Measurements from ENCODE around the gene PCDHGB6.
A peak's percentile ranks its signal among the peaks of the same experiment; 100 is the strongest.
"Not testable (repeated sequence)": the region's sequence is repeated elsewhere in the genome, so short reads cannot be mapped to it uniquely, and the experiment has no call there.

Gene PCDHGB6

DNA sequence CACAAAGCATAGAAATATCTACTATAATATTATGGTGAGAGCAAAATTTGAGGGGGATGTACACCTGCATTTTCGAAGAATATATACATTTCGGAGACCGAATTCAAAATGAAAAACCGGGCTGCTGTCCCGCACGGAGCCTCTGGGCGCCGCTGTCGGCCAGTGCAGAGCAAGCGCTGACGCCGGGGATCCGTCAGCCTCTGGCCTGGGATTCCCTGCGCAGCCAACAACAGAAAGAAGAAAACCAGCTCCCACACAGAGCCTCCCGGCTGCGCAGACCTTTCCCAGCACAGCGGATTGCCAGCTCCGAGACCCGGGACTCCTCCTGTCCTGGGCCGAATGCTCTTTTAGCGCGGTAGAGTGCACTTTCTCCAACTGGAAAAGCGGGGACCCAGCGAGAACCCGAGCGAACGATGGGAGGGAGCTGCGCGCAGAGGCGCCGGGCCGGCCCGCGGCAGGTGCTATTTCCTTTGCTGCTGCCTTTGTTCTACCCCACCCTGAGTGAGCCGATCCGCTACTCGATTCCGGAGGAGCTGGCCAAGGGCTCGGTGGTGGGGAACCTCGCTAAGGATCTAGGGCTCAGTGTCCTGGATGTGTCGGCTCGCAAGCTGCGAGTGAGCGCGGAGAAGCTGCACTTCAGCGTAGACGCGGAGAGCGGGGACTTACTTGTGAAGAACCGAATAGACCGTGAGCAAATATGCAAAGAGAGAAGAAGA is at the start of gene PCDHGB6:
Gene PCDHGB6 (plus strand): TSS at position 232 of the 716 bp plus-strand sequence. CDS start 182 bp downstream, at position 414.
- DNase-seq = not testable (repeated sequence)

DNA sequence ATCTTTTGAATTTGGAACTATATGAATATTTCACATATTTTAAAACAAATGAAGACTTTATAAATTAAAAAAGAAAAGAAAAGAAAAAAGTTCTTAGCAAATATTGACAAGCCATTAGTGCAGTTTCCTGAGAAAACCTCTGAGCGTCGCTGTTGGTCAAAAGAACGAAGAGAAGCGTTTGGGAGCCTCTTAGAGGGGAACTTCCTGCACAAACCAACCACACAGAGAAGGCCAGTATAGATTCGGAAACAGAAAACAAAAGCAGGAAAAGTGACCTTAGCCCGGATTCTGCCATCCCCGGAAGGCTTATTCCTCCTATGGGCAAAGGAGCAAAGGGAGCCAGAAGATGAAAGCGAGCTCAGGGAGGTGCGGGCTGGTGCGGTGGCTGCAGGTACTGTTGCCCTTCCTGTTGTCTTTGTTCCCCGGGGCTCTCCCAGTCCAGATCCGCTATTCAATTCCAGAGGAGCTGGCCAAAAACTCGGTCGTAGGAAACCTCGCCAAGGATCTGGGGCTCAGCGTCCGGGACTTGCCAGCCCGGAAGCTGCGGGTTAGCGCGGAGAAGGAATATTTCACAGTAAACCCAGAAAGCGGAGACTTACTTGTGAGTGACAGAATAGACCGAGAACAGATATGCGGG is 47.9 kb upstream of the PCDHGB6 start, which contains the start of gene PCDHGB2:
Gene PCDHGB2 (plus strand): TSS at position 205 of the 637 bp plus-strand sequence. CDS start 142 bp downstream, at position 347.
- peak; percentile 51 for DNase-seq

- no peak for DNase-seq
Observed at GRCh38 chr5:141360685-141361084, 47.1 kb upstream of the PCDHGB6 start.

DNA sequence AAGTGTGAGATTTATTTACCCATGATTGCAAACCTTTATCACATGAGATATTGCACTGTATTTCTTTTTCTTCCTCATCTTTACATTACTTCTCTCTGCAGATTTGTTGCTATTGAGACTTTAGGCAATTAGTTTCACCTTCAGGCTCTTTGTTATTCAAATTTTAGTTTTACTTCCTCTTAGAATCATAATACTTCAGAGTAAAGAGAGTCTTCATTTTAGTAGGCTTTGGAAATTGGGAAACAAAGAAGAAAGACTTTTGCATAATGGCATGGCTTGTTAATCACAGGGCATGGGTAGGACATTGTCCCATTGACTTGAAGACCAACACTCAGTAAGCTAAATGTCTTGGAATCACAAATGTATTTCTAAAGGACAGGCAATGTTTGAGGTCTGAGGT is 45.1 kb upstream of the PCDHGB6 start:
- DNase-seq = no peak

DNA sequence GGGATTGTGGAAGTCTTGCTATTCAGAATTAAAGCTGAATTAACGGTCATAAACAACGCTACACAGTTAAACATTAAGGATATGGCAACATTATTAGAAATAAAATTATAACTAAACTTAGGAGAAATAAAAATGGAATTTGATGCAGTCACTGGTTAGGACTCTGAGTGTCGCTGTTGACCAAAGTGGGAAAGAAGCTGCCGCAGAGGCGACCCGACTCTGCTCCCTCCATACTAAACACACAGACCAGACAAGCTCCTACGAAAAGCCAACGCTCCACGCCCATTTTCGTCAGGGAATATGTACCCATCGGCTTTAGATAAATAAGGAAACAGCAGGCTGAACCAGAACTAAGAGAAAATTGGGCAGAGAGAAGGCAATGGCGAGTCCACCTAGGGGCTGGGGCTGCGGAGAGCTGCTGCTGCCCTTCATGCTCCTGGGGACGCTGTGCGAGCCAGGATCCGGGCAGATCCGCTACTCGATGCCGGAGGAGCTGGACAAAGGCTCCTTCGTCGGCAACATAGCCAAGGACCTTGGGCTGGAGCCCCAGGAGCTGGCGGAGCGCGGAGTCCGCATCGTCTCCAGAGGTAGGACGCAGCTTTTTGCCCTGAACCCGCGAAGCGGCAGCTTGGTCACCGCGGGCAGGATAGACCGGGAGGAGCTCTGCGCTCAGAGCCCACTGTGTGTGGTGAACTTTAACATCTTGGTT is 43.7 kb upstream of the PCDHGB6 start, which contains the start of gene PCDHGA5:
Gene PCDHGA5 (plus strand): TSS at position 211 of the 709 bp plus-strand sequence. CDS start 169 bp downstream, at position 380.
- DNase-seq = no peak

DNA sequence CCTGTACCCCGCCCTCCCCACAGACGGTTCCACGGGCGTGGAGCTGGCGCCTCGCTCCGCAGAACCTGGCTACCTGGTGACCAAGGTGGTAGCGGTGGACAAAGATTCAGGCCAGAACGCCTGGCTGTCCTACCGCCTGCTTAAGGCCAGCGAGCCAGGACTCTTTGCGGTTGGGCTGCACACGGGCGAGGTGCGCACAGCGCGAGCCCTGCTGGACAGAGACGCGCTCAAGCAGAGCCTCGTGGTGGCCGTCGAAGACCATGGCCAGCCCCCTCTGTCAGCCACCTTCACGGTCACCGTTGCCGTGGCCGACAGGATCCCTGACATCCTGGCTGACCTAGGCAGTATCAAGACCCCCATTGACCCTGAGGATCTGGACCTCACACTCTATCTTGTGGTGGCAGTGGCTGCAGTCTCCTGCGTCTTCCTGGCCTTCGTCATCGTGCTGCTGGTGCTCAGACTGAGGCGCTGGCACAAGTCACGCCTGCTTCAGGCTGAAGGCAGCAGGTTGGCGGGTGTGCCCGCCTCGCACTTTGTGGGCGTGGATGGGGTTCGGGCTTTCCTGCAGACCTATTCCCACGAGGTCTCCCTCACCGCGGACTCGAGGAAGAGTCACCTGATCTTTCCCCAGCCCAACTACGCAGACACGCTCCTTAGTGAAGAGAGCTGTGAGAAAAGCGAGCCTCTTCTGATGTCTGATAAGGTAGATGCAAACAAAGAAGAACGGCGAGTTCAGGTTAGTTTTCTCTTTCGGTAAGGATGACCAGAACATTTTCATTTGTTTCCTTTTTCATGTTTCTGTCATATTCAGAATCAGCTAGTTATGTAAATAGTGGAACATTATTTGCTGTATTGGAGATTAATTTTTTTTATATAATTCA is 41.6 kb upstream of the PCDHGB6 start:
- DNase-seq = no peak

DNA sequence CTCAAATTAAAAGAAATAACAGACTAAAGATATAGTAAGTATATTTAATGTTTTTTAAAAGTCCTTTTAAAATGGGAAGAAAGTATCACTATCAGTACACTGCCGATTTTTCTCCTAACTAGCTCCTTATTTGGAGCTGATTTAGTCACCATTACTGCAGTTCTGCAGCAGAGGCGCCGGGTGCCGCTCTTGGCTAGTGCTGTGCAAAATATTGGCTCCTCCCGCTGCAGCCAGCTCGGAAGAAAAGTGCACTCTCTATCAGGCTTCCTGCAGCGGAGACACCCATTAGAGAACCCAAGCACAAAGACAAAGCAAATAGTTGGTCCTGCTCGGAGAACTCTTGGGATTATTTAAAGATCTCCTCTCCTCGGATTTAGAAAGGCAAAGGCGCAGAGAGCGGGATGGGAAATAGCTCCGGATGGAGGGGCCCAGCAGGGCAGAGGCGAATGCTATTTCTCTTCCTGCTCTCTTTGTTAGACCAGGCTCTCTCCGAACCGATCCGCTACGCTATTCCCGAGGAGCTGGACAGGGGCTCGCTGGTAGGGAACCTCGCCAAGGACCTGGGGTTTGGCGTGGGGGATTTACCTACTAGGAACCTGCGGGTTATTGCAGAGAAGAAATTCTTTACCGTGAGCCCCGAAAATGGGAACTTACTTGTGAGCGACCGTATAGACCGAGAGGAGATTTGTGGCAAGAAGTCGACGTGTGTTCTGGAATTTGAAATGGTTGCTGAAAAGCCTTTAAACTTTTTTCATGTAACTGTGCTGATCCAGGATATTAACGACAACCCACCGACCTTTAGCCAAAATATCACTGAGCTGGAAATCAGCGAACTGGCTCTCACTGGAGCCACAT is 37.6 kb upstream of the PCDHGB6 start, which contains the start of gene PCDHGB3:
Gene PCDHGB3 (plus strand): TSS at position 249 of the 855 bp plus-strand sequence. CDS start 153 bp downstream, at position 402.
- DNase-seq = no peak

- DNase-seq = no peak
Observed at GRCh38 chr5:141371572-141372475, 36.0 kb upstream of the PCDHGB6 start.

- DNase-seq = no peak
Observed at GRCh38 chr5:141373673-141374317, 34.0 kb upstream of the PCDHGB6 start, which contains the start of gene PCDHGA6. Gene PCDHGA6, plus strand, starts transcription at chr5:141373891. Its CDS starts 193 bp downstream, at chr5:141374084.

- no peak for DNase-seq
Observed at GRCh38 chr5:141374627-141375026, 33.2 kb upstream of the PCDHGB6 start.

DNA sequence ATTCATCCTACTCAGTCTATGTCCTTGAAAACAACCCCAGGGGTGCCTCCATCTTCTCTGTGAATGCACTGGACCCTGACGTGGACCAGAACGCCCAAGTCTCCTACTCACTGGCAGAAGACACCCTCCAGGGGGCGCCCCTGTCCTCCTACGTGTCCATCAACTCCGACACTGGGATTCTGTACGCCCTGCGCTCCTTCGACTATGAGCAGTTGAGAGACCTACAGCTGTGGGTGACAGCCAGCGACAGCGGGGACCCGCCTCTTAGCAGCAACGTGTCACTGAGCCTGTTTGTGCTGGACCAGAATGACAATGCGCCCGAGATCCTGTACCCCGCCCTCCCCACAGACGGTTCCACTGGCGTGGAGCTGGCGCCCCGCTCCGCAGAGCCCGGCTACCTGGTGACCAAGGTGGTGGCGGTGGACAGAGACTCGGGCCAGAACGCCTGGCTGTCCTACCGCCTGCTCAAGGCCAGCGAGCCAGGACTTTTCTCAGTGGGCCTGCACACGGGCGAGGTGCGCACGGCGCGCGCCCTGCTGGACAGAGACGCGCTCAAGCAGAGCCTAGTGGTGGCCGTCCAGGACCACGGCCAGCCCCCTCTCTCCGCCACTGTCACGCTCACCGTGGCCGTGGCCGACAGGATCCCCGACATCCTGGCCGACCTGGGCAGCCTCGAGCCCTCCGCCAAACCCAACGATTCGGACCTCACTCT is 32.2 kb upstream of the PCDHGB6 start:
- DNase-seq = not testable (repeated sequence)

DNA sequence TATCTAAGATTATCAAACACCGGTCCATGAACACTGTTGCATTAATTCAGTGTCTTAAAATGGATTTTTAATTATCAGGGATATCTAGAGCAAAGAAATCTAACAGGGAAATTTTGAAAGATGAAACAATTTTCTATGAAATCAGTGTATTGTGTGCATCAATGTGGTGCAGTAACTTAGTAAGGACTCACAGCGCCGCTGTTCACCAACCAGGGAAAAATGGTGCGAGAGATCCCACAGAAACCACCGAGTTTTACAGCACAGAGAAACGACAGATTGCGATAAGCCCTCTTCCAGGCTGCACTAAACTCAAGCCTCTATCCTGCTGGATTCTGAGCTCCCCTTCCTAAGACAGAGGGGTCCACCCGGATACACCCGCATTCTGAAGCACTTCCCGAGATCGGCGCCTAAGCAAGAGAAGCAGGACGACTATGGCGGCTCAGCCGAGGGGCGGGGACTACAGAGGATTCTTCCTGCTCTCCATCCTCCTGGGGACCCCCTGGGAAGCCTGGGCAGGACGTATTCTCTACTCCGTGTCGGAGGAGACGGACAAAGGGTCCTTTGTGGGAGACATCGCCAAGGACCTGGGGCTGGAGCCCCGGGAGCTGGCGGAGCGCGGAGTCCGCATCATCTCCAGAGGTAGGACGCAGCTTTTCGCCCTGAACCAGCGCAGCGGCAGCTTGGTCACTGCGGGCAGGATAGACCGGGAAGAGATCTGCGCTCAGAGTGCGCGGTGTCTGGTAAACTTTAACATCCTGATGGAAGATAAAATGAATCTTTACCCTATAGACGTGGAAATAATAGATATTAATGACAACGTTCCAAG is 25.1 kb upstream of the PCDHGB6 start, which contains the start of gene PCDHGA7:
Gene PCDHGA7 (plus strand): TSS at position 274 of the 826 bp plus-strand sequence. CDS start 158 bp downstream, at position 432.
- no peak for DNase-seq

DNA sequence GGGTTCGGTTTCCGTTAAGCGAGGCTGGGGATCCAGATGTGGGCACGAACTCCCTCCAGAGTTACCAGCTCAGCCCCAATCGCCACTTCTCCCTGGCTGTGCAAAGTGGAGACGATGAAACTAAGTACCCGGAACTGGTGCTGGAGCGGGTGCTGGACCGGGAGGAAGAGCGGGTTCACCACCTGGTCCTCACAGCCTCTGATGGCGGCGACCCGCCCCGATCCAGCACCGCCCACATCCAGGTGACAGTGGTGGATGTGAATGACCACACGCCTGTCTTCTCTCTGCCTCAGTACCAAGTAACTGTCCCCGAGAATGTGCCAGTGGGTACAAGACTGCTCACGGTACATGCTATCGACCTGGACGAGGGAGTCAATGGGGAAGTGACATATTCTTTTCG is 24.5 kb upstream of the PCDHGB6 start:
- no peak for DNase-seq

DNA sequence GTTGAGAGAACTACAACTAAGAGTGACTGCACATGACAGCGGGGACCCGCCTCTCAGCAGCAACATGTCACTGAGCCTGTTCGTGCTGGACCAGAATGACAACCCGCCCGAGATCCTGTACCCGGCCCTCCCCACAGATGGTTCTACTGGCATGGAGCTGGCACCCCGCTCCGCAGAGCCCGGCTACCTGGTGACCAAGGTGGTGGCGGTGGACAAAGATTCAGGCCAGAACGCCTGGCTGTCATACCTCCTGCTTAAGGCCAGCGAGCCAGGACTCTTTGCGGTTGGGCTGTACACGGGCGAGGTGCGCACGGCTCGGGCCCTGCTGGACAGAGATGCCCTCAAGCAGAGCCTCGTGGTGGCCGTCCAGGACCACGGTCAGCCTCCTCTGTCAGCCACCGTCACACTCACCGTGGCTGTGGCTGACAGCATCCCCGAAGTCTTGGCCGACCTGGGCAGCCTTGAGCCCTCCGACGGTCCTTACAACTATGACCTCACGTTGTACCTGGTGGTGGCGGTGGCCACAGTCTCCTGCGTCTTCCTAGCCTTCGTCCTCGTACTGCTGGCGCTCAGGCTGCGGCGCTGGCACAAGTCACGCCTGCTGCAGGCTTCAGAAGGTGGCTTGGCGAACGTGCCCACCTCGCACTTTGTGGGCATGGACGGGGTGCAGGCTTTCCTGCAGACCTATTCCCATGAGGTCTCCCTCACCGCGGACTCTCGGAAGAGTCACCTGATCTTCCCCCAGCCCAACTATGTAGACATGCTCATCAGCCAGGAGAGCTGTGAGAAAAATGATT is 23.2 kb upstream of the PCDHGB6 start:
- DNase-seq = no peak

DNA sequence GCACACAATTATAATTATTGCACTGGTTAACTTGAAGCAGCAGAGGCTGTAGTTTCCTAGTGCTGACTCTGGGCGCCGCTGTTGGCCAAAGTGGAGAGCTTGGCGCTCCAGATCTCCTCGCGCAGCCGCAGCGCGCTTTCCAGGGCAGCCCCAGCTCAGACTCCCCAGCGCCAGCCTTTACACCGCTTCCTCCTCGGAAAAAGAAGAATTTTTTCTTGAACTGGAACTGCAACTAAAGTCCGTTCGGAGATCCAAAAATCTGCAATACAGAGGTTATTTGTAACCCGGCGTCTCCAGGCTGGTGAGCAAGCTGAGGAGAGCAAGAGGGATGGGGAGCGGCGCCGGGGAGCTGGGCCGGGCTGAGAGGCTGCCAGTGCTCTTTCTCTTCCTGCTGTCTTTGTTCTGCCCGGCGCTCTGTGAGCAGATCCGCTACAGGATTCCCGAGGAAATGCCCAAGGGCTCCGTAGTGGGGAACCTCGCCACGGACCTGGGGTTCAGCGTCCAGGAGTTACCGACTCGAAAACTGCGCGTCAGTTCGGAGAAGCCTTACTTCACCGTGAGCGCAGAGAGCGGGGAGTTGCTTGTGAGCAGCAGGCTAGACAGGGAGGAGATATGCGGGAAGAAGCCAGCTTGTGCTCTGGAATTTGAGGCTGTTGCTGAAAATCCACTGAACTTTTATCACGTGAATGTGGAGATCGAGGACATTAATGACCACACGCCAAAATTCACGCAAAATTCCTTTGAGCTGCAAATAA is 20.1 kb upstream of the PCDHGB6 start, which contains the start of gene PCDHGB4:
Gene PCDHGB4 (plus strand): TSS at position 142 of the 755 bp plus-strand sequence. CDS start 187 bp downstream, at position 329.
- DNase-seq = not testable (repeated sequence)

DNA sequence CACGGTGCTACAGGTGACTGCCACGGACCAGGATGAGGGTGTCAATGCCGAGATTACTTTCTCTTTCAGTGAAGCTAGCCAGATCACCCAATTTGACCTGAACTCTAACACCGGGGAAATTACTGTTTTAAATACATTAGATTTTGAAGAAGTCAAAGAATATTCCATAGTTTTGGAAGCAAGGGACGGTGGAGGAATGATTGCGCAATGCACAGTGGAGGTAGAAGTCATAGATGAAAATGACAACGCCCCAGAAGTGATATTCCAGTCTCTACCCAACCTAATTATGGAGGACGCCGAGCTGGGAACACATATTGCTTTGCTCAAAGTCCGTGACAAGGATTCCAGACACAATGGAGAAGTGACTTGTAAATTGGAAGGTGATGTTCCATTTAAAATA is 19.2 kb upstream of the PCDHGB6 start:
- no peak for DNase-seq

Data from NCI-H446 treated with DMSO at 0.1 percent for 48 hours (cell line).